ENCODE measurements around the gene IPCEF1.
"Not testable (repeated sequence)": the region's sequence is repeated elsewhere in the genome, so short reads cannot be mapped to it uniquely, and the experiment has no call there.

IPCEF1 gene

GRCh38 chr6:154218301-154218700, 138.3 kb downstream of the IPCEF1 start:
- peak in 1 of 2 donors; percentile 93 for DNase-seq

DNA sequence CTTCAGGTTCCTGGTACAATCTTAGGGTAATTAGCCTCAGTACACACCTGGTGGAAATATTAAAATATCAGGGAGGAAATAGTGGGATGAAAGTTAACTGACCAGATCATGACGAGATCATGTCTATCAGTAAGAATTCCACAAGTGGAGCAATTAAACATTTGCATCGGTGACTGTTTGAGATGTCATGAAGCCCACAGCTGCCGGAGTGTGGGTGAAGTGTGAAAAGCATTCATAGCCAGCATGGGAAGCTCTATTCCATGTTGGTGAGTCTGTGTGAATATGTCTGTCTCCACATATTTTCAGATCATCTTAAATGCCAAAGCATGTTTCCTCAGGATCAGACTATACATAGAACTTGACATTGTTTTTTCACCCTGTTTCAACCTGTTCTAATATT, 142.8 kb downstream of the IPCEF1 start:
- DNase-seq = no peak

DNA sequence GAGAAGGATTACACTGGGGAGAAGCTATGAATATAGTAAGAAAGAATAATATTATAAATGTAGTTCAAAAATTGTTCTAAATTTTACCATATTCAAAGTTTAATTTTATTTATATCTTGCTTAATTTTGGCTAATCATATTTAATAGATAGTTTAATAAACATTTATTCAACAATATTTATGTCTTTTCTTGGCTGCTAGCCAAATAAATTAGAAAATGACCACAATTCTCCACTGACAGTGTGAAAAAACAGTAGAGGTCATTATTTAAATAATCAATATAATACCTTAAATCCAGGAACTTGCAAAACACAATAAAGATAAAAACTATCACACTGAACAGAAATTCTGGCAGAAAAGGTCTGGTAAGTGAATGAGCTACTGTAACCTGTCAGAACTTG, 145.9 kb downstream of the IPCEF1 start:
- DNase-seq = no peak

DNA sequence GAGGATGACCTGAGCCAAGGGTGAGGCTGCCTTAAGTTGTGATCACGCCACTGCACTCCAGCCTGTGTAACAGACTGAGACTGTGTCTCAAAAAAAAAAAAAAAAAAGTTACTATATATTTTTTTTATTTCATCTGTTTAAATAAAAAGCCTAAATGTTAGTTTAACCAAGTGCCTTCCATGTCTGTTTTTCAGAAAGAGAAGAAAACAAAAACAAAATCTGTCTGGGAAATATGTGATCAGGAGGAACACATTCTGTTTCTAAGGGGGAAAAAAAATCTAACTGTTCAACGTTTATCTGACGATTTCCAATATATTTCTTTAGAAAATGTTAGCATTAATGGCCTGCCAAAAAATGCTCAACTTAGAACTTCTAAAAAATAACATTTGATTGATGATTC, 147.0 kb downstream of the IPCEF1 start:
- DNase-seq = no peak

- no peak for DNase-seq
Measured at GRCh38 chr6:154206996-154207395, 149.6 kb downstream of the IPCEF1 start.

- no peak for DNase-seq
Measured at GRCh38 chr6:154206141-154206540, 150.5 kb downstream of the IPCEF1 start.

DNA sequence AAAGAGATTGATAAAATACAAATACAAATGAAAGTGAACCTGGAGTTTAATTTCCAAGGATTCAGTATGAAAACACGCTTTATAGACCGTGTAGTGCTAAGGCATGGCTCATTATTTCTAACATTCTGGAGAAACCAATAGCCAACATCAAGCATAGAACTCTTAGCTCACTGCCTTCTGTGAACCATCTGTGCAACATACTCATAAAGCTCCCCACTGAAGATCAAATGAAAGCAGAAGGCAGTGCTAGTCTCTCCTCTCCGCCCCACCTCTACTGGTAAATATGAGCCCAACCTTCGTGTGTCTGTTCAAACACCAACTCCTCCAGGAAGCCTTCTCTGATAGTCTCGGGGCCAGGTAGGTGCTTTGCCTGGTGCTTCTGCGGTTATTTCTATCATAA, 153.6 kb downstream of the IPCEF1 start:
- DNase-seq = no peak

- peak in 1 of 2 donors; percentile 61 for DNase-seq
Measured at GRCh38 chr6:154202339-154202738, 154.3 kb downstream of the IPCEF1 start.

- DNase-seq = not testable (repeated sequence)
Measured at GRCh38 chr6:154201688-154202087, 154.9 kb downstream of the IPCEF1 start.

- DNase-seq = no peak
Measured at GRCh38 chr6:154197196-154197860, 159.3 kb downstream of the IPCEF1 start.

GRCh38 chr6:154196333-154196885, 160.2 kb downstream of the IPCEF1 start:
- DNase-seq = no peak

GRCh38 chr6:154187714-154188113, 168.9 kb downstream of the IPCEF1 start:
- no peak for DNase-seq

DNA sequence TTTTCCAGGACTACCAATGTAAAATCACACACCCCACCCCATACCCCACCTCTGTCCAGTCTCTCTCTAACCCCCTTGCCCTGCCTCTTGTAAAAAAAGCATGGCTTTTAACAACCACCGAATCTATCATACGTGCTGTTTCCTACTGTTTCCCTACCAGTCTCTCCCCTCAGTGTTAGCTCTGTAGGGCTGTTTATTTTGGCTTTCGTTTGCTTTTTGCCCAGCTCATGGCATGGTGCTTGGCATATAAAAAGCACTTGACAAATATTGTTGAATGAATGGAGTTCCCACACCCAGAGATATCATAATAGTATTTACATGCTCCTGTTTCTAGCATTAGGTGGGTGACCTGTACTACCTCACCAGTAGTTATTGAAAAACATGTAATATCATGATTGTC, 169.4 kb downstream of the IPCEF1 start:
- DNase-seq = no peak

- DNase-seq = no peak
Measured at GRCh38 chr6:154179434-154179833, 177.2 kb downstream of the IPCEF1 start.

DNA sequence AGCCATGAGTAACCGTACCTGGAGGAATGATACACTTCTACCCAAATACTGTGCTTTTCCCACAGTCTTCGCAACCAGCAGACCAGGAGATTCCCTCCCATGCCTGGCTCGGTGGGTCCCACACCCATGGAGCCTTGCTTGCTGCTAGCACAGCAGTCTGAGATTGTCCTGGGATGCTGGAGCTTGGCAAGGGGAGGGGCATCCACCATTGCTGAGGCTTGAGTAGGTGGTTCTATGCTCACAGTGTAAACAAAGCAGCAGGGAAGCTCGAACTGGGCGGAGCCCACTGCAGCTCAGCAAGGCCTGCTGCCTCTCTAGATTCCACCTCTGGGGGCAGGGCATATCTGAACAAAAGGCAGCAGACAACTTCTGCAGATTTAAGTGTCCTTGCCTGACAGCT, 184.2 kb downstream of the IPCEF1 start:
- not testable (repeated sequence) for DNase-seq

DNA sequence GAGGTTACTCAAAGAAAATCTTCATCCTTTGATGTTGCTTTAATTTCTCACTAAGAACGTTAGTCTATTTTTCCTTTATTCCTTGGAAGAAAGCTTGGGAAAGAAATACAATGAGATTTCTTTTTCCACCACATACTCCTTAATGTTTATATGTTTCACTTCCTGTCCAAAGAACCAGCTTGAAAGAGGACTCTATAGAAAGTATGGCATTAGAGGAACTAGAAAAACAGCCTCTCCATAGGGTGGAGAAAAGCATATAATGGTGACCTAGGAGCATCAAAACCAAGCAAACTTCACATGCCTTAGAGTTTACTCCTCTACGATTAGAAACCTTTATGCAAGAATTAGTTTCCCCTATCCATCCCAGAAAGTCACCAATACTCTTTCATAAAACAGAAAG, 186.5 kb downstream of the IPCEF1 start:
- DNase-seq = no peak

DNA sequence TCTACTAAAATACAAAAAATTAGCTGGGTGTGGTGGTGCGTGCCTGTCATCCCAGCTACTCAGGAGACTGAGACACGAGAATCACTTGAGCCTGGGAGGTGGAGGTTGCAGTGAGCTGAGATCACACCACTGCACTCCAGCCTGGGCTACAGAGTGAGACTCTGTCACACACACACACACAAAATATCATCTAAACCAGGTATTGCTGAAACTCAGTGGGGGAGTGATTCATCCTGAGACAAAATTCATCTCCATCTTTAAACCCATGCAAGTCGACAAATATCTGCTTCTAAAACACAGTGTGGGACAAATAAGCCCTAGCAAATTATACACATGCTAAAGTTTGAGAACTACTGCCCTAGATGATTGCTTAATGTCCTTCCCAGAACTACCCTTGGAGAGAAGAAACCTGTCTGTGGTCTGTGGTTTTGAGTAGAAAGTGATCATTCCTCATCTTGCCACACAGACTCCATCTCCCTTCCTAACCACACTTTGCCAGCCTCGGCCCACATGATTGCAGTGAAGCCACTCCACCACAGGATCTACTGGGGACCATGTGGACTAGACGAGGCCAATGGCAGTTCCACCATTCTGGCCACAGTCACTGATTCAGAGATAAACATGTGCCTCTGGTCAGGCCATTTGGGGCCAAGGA, 187.3 kb downstream of the IPCEF1 start:
- DNase-seq = no peak

- peak in 1 of 2 donors; percentile 20 for DNase-seq
Measured at GRCh38 chr6:154167126-154167525, 189.5 kb downstream of the IPCEF1 start.

DNA sequence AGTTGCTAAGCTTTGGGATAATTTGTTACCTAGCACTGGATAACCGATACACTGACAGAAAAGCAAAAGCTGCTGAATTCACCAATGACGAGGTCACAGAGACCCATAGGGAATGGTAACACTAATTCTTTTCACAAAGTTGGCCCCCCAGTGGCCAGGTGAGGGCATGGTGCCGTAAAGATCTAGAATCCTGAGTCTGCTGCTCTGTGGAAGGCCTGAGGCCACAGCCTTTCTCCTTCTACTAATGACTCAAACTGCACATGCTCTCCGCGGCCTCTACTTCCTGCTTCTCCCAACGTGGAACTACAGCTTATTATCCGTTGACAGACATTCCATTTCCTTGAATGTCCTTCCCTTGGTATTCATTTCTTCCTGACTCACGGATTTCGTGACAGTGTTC, 190.5 kb downstream of the IPCEF1 start:
- no peak for DNase-seq

- no peak for DNase-seq
Measured at GRCh38 chr6:154165478-154165877, 191.1 kb downstream of the IPCEF1 start.

- no peak for DNase-seq
Measured at GRCh38 chr6:154164397-154164796, 192.2 kb downstream of the IPCEF1 start.

DNA sequence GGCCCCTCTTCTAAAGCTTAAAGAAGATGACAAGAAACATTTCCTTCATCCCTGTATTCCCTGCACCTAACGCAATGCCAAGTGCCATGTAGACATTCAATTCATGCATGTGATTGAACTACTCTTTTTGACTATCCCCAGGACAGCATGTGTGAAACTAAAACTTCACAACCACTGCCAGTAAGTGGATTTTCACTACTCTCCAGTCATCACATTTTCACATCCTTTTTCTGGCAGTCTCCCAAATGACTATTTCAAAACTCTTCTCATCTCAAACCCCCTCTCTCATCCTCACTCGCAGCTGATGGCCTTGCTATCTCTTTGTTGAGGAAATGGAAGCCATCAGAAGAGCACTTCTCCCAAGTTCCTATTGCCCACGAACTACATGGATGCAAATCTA, 194.9 kb downstream of the IPCEF1 start:
- no peak for DNase-seq

- DNase-seq = no peak
Measured at GRCh38 chr6:154159126-154159525, 197.5 kb downstream of the IPCEF1 start.

GRCh38 chr6:154157706-154158105, 198.9 kb downstream of the IPCEF1 start:
- DNase-seq = no peak

GRCh38 chr6:154157082-154157481, 199.5 kb downstream of the IPCEF1 start:
- peak in 1 of 2 donors; percentile 68 for DNase-seq

Measured in bone marrow (tissue), 2 donors.